ENCODE results near the gene AMZ1.

Gene AMZ1

DNA sequence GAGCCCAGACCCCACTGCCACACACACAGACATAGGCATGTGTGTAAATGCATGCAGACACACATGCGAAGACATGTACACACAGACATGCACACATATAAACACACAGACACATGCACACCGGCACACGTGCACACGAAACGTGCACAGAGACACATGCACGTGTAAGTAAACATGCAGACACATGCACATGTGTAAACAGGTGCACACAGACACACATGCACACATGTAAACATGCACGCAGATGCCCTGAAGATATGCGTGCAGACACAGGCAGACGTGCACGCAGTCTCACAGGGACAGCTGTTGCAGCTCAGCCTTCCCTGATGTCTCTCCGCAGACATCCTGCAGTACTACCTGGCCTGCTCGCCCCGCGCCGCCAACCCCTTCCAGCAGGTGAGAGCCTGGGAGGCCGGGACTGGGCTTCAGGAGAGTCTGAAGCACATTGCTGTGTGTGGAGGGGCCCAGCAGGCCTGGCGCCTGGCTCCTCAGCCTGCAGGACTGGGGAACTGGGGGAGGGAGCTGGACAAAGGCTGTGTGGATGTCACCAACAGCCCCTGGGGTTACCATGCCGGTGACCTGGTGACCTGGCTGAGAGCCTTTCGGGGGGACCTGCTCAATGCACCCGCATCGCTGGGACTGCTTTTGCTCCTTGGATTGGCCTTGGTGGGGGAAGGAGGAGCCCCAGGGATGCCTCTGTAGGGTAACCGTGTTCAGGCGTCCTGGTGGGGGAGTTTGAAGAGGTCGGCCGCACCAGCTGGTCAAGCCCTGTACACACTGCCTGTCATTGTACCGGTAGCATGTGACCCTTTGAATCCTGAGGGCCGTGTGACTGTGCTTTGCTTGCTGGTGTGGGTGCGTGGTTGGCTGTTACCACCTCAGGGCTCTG, 35.9 kb upstream of the AMZ1 start:
- no peak for DNase-seq

- DNase-seq: no peak
Observed at GRCh38 chr7:2652736-2653060, 35.3 kb upstream of the AMZ1 start.

- no peak for DNase-seq
Observed at GRCh38 chr7:2654059-2654458, 33.9 kb upstream of the AMZ1 start.

DNA sequence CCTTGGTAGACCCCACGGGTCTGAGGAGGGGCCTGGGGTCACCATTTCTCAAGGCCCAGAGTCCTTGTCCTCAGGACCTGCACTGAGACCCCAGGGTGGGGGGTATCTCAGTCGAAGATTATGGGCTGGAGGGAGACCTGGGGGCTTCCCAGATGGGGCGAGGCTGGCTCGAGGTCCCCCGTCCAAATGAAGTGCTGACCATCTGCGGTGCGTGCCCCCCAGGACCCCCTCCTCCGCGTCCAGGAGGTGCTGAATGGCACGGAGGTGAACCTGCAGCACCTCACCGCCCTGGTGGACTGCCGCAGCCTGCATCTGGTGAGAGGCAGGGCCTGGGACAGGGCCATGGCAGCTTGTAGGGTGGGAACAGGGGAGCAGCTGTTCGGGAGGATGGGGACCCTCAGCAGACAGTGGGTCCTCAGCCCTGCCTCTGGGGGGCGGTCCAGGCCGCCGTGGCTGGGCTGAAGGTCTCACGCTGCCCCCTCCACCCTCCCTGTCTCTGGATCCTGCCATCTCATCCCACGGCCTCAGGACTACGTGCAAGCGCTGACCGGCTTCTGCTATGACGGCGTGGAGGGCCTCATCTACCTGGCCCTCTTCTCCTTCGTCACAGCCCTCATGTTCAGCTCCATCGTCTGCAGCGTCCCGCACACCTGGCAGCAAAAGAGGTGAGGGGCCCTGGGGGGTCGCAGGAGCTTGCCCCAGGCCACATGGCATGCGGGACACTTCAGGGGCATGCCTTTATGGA, 32.0 kb upstream of the AMZ1 start:
- no peak for DNase-seq

- no peak for DNase-seq
Observed at GRCh38 chr7:2657208-2657607, 30.8 kb upstream of the AMZ1 start.

- no peak for DNase-seq
Observed at GRCh38 chr7:2657920-2658671, 29.9 kb upstream of the AMZ1 start.

GRCh38 chr7:2658941-2659340, 29.1 kb upstream of the AMZ1 start:
- DNase-seq: no peak

DNA sequence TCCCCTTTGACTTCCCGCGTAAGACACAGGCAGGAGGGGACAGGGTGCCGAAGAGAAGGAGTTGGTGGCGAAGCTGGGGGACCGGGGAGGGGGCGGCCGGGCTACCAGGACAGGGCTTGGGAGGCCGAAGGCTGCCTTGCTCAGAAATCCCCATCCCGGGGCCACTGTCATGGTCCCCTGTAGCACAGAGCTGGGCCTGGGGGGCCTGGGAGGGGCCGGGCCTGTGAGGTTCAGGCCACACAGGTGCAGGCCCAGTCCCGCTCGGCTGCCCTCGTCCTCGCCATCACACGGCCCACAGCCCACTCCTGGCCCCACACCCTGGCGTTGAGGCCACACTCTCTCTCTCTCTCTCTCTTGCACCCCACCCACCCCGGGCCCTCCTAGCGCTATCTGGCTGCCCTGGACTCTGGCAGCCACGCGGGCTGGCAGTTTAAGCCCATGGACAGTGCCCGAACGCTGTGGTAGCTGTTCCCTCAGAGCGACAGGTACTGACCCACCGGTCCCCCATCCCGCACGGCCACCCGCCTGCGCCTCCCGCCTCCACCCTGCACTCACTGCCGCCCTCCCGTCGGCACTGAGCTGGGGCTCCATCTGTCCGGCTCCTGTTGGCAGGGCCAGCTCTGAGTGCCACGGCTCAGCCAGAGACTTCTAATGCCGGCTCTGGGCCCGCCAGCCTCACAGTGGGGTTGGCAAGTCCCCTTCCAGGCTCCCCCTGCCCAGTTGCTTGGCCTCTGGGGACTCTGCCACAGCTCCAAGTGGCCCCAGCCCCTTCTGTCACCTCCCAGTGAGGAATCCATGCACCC, 28.2 kb upstream of the AMZ1 start:
- no peak for DNase-seq

DNA sequence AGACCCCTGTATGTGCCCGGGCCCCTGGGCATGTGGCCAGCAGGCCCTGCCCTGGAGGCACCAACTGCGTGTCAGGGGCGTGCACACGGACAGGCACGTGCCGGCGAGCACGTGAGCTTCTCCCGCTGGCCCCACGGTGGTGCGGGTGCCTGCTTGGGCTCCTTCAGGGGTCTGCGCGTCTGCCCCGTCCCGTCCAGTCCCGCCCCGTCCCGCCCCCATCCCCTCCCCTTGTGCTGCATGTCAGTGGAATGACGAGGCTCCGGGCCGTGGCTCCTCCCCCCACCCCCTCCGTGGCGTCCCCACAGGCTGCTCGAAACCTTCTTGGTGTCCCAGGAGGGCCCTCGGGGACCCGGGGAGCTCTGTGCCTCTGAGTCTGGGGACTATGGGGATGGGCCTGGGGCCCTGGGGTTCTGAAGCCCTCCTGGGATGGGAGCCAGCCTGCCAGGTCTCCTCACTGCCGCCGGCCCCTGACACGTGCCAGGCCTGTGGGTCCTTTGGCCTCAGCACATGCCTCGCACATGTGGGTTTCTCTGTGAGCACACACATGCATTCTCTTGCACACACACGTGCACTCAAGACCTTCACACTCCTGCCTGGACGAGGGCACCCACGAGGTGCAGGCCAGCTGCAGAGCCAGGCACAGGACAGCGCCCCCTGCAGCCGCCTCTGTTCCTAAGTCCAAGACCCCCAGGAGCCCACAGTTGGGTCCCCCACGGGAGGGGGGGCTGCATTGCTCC, 27.5 kb upstream of the AMZ1 start:
- no peak for DNase-seq

DNA sequence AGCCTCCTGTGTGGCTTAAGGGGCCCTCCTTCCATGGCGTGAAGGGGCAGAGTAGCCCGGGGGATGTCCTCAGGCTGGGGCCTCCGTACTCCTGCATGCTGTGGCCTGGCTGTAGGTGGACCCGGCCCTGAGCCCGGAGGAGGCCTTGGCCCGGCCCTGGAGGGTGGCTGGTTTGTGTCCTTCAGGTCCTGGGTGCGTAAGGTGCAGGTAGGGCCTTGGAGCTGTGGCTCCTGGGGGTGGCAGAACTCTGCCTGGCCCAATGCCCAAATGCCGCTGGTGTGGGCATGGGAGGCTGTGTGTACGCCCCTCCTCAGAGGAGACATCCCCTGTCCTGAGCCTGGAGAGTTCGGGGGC, 26.9 kb upstream of the AMZ1 start:
- no peak for DNase-seq

DNA sequence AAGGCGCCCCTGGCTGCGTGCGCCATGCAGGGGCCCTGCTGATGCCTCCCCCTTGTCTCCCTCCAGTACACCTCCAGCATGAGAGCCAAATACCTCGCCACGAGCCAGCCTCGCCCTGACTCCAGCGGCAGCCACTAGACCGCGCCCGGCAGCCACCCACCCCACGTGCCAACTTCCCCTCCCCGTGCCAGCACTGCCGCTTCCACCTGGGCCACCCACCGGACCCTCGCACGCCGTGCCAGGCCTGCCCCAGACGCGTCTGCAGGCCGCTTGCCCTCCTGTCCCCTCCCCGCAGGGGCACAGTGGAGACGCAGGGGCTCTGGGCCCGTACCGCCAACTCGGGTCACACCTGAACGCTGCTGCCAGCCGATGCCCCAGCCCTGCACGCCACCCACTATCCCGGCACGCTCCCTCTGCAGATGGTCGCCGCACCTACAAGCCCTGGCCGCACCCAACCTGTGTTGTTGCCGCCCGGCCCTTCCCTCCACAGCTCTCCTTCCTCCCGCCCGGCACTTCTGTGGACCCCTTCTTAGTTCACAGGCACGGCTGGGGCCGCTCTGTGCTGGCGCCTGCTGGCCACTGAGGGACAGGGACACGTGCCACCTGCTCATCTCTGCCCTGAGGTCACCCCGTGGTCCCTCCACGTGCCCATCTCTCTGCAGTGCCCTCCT, 26.3 kb upstream of the AMZ1 start:
- DNase-seq: no peak

DNA sequence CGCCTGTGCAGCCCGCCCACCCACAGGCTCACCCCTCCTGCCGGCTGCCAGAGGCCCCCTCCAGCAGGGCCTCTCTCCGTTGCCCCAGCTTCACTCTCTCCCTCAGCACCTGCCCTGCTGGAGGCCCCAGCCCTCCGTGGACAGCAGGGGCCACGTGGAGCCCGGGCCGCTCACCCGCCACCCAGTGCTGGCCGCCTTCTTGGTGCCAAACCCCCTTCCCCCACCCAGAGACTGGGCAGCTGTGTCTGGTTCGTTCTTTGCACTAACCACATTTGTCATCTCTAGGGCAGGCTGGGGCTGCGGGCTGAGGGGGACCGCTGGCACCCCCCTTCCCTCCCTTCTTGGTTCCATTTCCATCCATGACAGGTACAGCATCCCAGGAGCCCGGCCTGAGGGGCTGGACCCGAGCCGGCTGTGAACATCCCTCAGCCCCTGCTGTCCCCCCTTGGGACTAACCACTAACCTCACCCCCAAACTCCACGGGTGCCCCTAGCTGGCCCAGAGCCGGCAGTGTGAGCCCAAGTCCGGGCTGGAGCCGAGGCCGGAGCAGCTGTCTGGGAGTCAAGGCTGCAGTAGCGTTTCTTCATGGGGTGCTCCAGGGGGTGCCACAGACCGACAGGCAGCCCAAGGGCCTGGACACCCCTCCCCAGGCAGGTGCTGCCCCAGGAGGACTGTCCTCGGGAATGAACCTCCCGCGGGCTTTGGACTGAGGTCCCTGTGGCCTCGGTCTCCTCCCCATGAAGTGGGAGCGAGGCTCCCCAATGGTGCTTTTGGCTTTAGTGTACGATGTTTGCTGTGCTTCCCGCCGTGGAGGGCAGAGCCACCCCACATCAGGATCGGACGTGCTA, 25.5 kb upstream of the AMZ1 start:
- DNase-seq: no peak

GRCh38 chr7:2663121-2663886, 24.7 kb upstream of the AMZ1 start:
- DNase-seq: no peak

- DNase-seq: no peak
Observed at GRCh38 chr7:2663960-2664359, 24.0 kb upstream of the AMZ1 start.

GRCh38 chr7:2665359-2665791, 22.6 kb upstream of the AMZ1 start:
- no peak for DNase-seq

DNA sequence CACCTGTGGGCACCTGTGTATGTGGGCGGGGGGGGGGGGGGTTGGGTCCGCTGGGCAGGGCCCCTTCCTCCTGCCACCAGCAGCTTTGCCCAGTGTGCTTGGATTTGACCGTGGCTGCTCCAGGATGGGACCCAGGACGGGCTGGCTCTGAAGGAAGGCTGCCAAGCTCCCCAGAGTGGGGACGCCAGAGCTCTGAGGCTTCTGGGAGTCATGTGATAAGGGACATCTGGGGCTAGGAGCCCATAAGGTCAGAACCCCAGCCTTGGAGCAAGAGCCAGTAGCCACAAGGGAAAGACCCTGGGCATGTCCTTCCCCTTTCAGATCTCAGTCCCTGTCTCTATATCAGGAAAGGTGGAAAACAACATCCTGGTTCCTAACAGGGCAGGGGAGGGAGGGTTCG, 21.8 kb upstream of the AMZ1 start:
- no peak for DNase-seq

DNA sequence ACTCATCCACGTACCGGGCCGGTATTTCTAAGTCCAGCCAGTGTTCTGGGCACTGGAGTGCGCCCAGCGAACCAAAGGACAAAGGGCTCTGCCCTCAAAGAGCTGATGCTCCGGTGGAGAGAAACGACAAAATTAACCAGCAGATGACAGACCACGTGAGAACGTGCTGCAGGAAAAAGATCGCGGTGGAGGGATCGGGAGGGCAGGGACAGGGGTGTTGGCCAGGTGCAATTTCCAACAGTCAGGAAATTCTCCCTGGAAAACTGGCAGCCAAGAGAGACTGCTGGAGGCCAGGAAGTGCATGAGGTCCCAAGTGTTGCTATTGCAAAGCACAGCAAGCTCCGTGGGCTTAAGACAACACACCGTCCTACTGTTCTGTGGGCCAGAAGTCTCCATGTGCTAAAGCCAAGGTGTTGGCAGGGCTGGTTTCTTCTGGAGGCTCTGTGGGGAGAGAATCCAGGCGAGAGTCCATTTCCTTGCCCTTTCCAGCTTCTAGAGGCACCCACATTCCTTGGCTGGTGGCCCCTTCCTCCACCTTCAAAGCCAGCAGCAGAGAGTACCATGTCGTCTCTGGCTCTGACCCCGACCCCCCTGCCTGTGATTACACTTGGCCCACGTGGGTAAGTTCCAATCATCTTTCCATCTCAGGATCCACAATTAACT, 21.3 kb upstream of the AMZ1 start:
- DNase-seq: no peak

- no peak for DNase-seq
Observed at GRCh38 chr7:2667843-2668242, 20.2 kb upstream of the AMZ1 start.

GRCh38 chr7:2668401-2668800, 19.6 kb upstream of the AMZ1 start:
- no peak for DNase-seq
